HG03378 (cell line): Measurements from ENCODE around the gene PIK3AP1.
A peak's percentile ranks its signal among the peaks of the same experiment; 100 is the strongest.

ENCODE experiments used
- ATAC-seq: cut with Tn5 transposase; IDR thresholded peaks from one replicate; pipeline ENCODE4 v1.9.1; 2021; ENCODE audit warnings: mild to moderate bottlenecking, moderate library complexity; ENCODE audit not compliant: unreplicated experiment

The PIK3AP1 gene

GRCh38 chr10:96737307-96737902, 17.1 kb upstream of the PIK3AP1 start:
- ATAC-seq: peak; percentile 69

DNA sequence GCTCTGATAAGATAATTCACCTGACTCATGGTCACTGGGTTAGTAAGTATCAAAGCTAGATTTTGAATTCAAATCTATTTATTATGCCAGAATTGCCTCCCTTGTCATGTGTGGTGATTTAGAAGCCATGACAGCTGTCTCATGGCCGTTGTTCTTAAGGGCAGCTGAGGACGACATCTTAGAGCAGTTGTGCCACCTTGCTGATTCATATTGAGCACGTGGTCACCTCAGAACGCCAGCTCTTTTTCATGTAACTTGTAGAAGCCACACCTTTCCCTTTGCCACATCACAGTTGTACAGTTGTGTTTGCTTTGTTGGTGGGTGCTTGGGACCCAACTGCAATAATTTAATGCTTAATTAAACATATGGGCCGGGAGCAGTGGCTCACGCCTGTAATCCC, 4.3 kb upstream of the PIK3AP1 start:
- ATAC-seq: no peak

- ATAC-seq: no peak
Measured at GRCh38 chr10:96721207-96721572, 876 bp upstream of the PIK3AP1 start.

DNA sequence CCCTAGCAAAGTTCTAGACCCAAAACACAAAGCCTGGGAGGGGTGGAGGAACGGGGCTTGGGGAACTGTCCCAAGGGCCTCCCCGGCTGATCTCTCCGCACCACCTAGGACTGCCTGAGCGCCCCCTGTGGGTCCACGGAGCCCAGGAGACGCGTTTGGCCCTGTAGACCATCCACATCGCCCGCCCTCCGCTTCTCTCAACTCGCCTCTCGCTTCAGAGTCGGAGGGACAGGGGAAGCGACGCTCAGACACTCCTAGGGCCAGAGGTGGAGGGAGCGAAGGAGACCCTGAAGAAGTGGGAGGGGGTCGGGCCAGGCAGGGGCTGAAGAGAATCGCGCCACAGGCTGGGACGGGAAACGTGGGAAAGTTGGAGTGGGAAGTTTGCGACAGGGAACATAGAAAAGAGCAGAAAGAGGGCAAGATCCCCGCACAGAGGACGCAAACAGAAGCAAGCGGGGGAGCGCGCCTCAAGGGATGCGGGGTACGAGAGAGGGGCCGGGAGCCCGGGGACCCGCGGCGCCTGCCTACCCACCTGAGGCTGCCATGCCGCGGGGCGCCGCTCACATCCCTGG, 378 bp downstream of the PIK3AP1 start:
- ATAC-seq: peak; percentile 33

GRCh38 chr10:96719200-96719599, 1.1 kb downstream of the PIK3AP1 start:
- no peak for ATAC-seq

GRCh38 chr10:96718304-96718990, 1.9 kb downstream of the PIK3AP1 start:
- no peak for ATAC-seq

DNA sequence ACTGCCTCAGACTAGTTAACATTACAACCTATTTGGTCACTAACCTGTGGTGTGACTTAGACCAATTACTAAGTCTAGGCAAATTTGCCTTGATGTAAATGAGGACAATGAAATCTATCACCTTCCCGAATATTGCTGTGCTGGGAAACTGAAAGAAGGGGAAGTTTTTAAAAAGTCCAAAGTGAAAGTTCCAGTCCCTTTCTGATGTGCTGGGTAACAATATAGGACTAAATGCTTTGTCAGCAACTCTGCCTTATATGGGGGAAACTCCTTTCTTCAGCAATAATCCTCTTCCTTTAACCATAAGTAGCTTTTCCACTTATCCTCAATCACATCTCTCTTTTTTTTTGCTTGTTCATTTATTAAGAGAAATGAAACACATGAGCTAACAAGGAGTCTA, 3.9 kb downstream of the PIK3AP1 start:
- no peak for ATAC-seq

DNA sequence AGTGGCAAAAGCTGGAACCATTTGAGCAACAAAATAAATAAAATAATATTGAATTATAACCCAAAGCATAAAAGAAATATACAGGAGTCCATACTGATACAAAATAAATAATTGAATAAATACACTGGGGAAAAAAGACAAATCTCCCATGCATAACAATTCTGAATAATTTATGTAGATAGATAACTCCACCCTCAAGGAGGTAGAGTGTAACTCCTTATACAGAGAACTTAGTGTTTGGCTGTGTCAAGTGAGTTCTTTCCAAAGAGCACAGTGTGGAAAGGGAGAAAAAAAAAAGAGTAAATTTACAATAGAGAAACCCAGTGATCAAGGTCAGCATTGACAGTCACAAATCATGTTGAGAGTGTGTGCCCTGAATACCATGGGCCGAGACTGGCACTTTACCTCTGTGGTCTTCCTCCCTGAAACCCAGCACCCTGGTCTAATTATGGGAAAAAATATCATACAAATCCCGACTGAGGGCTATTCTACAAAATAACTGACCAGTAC, 5.5 kb downstream of the PIK3AP1 start:
- no peak for ATAC-seq

DNA sequence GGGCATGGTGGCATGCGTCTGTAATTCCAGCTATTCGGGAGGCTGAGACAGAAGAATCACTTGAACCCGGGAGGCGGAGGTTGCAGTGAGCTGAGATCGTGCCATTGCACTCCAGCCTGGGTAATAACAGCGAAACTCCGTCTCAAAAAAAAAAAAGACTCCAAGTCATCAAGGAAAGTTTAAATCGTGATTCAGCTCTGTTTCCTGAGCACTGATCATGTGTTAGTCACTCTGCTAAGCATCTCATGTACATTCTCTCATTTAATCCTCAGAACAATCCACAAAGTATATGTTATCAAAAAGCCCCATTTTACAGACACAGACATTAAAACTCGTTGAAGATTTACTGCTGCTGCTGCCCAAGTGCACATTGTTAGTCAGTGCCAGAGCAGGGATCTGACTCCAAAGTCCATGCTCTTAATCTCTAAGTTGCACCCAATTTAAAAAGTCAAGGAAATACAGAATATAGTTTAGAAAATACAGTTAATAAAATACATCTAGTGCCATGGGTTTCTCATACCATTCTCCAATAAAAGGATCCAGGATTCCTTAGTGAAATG, 6.2 kb downstream of the PIK3AP1 start:
- no peak for ATAC-seq

DNA sequence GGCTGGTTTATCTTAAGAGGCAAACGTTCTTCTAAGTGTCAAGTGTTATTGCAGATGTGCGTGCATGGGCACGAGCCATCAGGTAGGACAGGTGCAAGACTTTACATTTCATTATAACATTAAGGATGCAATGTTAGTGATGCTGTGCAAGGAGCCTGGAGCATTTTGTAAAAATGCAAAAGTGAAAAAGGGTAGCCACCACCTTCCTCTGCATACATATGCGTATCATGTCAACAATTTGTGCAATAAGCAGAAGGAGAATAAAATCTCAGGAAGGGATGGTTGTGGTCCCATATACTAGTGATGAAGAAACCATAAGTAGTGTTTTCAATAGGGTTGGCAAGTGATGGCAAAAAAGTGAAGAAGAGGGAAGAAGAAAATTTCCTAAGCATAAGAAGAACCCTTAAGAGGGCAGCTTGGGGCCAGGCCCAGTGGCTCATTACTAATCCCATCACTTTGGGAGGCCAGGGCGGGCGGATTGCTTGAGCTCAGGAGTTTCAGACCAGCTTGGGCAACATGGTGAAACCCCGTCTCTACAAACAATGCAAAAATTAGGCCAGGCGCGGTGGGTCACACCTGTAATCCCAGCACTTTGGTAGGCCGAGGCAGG, 7.5 kb downstream of the PIK3AP1 start:
- no peak for ATAC-seq

GRCh38 chr10:96711048-96711728, 9.1 kb downstream of the PIK3AP1 start:
- ATAC-seq: no peak

DNA sequence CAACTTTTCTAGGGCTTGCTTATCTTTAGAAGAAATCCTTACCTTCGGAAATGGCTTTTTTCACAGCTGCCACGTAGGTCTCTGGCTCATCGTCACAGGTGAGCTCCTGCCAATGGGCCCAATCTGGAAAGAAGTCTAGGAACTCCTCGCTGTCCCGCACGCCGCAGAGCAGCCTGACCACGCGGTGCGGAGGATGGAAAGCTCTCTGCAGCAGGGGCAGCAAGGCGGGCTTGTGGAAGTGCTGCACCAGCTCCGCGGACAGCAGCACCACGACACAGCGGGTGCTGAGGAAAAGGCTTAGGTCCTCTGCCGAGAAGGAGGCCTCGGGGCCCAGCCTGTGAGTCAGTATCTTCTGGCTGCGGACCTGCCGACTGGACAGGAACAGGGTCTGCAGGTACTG, 10.8 kb downstream of the PIK3AP1 start:
- no peak for ATAC-seq

GRCh38 chr10:96708996-96709395, 11.3 kb downstream of the PIK3AP1 start:
- ATAC-seq: no peak

GRCh38 chr10:96708456-96708855, 11.9 kb downstream of the PIK3AP1 start:
- ATAC-seq: no peak

GRCh38 chr10:96706331-96706853, 13.9 kb downstream of the PIK3AP1 start:
- no peak for ATAC-seq

GRCh38 chr10:96705134-96705533, 15.2 kb downstream of the PIK3AP1 start:
- ATAC-seq: no peak

DNA sequence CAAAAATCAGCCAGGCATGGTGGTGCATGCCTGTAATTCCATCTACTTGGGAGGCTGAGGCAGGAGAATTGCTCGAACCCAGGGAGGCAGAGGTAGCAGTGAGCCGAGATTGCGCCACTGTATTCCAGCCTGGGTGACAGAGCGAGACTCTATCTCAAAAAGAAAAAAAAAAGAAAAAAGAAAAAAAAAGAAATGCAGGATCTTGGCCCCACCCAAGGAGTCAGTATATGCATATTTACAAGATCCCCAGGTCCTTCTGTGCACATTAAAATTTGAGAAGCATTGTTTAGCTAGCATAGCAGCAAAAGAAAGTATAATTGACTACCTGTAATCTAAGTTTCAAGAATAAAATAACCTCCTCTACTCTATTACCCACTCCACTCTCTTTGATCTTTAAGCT, 15.8 kb downstream of the PIK3AP1 start:
- ATAC-seq: no peak

GRCh38 chr10:96703358-96703757, 17.0 kb downstream of the PIK3AP1 start:
- ATAC-seq: peak; percentile 29

DNA sequence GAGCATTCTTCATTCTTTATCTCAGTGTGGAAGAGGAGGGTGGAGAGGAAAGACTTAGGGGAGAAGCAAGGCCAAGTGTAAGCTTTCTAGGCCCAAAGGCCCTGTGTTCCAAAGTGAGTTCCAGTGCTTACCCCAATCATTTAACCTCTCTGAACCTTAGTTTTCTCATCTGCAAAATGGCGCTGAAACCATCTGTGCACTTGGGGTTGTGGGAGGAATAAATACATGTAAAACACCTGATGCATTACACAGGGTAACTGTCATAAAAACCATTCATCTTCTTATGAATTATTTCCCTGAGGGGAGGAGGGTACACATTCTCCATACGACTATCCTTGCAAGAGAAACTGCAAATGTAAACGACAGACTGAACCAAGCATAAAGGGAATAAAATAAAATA, 19.0 kb downstream of the PIK3AP1 start:
- ATAC-seq: no peak

- peak; percentile 71 for ATAC-seq
Measured at GRCh38 chr10:96700374-96701099, 19.8 kb downstream of the PIK3AP1 start.
